GM12872 (cell line): ENCODE results near the gene VWA1.

Experiments used
- TF ChIP-seq, protein P1 (sequence below): IDR thresholded peaks from 3 replicates; pipeline ENCODE4 v1.5.1; 2011; ENCODE audit warnings: low read depth, mild to moderate bottlenecking, low read length, moderate library complexity; ENCODE audit not compliant: insufficient read depth

The VWA1 gene

DNA sequence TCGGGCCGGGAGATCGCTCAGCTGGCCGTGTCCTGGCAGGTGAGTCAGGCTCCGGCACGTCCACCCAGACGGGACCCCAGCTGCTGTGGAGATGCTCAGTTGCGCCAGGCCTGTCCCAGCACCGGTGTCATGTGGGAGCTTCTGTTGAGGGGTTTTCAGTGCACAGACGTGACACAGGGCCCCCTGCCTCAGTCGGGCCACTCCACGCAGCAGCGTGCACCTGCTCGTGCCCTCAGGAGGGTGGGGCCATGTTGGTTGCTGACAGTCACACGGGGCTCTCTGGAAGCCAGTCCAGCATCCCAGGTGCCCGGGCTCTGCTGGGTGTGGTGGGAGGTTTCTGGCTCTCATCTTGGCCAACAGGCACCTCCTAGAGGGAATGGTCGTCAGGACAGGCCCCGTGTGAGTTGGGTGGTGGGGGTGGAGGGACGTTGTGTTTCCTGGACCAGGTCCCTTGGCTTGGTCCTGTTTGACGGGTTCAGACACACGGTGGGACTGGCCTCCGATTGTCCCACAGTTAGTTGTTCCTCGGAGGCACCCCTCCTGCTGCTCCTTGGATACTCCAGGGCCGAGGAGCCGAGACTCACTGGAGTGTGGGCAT, 55.2 kb downstream of the VWA1 start:
- TF ChIP-seq, protein P1, sequence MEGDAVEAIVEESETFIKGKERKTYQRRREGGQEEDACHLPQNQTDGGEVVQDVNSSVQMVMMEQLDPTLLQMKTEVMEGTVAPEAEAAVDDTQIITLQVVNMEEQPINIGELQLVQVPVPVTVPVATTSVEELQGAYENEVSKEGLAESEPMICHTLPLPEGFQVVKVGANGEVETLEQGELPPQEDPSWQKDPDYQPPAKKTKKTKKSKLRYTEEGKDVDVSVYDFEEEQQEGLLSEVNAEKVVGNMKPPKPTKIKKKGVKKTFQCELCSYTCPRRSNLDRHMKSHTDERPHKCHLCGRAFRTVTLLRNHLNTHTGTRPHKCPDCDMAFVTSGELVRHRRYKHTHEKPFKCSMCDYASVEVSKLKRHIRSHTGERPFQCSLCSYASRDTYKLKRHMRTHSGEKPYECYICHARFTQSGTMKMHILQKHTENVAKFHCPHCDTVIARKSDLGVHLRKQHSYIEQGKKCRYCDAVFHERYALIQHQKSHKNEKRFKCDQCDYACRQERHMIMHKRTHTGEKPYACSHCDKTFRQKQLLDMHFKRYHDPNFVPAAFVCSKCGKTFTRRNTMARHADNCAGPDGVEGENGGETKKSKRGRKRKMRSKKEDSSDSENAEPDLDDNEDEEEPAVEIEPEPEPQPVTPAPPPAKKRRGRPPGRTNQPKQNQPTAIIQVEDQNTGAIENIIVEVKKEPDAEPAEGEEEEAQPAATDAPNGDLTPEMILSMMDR = no peak

DNA sequence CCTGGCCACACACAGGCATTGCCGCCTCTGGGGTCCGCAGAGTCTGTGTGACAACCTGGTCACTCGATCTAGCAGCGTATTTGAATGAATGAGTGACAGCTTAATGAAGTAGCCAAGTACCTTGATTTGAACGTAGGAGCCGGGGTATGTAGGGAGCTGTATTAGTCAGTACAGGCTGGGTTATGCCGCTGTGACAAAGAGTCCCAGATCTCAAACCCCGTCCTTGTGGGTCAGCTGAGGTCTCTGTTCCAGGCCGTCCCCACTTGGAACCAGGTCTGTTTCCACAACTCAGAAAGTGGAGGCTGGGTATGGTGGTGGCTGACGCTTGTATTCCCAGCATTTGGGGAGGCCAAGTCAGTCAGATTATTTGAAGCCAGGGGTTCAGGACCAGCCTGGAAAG, 56.1 kb downstream of the VWA1 start:
- TF ChIP-seq, protein P1 = no peak
